Measurements from ENCODE around the gene CGAS. TPM values are rescaled to one million over a fixed set of nuclear protein-coding genes. Genes with fewer than 3 reads are reported as not detected.
"Not testable (repeated sequence)": the region's sequence is repeated elsewhere in the genome, so short reads cannot be mapped to it uniquely, and the experiment has no call there.

The CGAS gene
- total RNA-seq, 4 donors from 2014 or later: 0.49 to 1.6 (median 1.2) TPM

- no peak for TF ChIP-seq POLR2A (IDR thresholded peaks at IDR 0.05)
- no peak for TF ChIP-seq CTCF (IDR thresholded peaks at IDR 0.05 in 4 of 5, conservative IDR thresholded peaks at IDR 0.05 in 1 of 5)
- Histone ChIP-seq H3K27me3 (no peaks in the 10 kb centered on the region), H3K9me3 (no peaks in the 10 kb centered on the region), H3K27ac (no peak overlapping the region), H3K36me3 (peaks cover 0 to 96% of the 10 kb centered on the region in 2 donors), H3K4me3 (no peak overlapping the region), H3K4me1 (no peaks in the 10 kb centered on the region)
- ATAC-seq: no peak
- DNase-seq: no peak
- intact Hi-C loops (cut with DNase I; ENCODE audit: low total_unique reads): no loop called here
- in situ Hi-C loops (cut with MboI; ENCODE audit: low sequenced_read_pairs in 4 of 4): no loop called here
Measured at GRCh38 chr6:73471686-73472290, 19.7 kb upstream of the CGAS start.

GRCh38 chr6:73461537-73462350, 9.6 kb upstream of the CGAS start, which contains the start of gene MTO1:
Gene MTO1, plus strand, starts transcription at chr6:73461737. Its CDS starts 118 bp downstream, at chr6:73461855.
- peak within 1 kb of the TSS; percentile 80 to 100 (median 92) for H3K4me3 ChIP-seq
- in situ Hi-C loops (cut with MboI; ENCODE audit: low sequenced_read_pairs in 4 of 4) (no loop called here), intact Hi-C loops (cut with DNase I; ENCODE audit: low total_unique reads) (loop anchor here (5.0 kb wide), 1 partner anchor 191 kb away; the partner anchor contains the start of gene SLC17A5)
- peak; percentile 40 to 46 for TF ChIP-seq POLR2A (IDR thresholded peaks at IDR 0.05)
- no peak for TF ChIP-seq CTCF (IDR thresholded peaks at IDR 0.05 in 4 of 5, conservative IDR thresholded peaks at IDR 0.05 in 1 of 5)
- peak; percentile 99 for ATAC-seq
- peak within 1 kb of the TSS; percentile 89 to 99 (median 96) for H3K27ac ChIP-seq
- H3K4me1 ChIP-seq: peaks cover 6 to 12% of the 10 kb centered on the region in 2 donors
- no peaks in the 10 kb centered on the region for H3K27me3 ChIP-seq
- peak; percentile 82 to 89 for DNase-seq
- H3K9me3 ChIP-seq: no peaks in the 10 kb centered on the region
- H3K36me3 ChIP-seq: peaks cover 0 to 9% of the 10 kb centered on the region in 2 donors

GRCh38 chr6:73460056-73460455, 8.0 kb upstream of the CGAS start:
- in situ Hi-C loops (cut with MboI; ENCODE audit: low sequenced_read_pairs in 4 of 4) (no loop called here), intact Hi-C loops (cut with DNase I; ENCODE audit: low total_unique reads) (loop anchor here (5.0 kb wide), 1 partner anchor 192 kb away; the partner anchor contains the start of gene SLC17A5)
- no peak for ATAC-seq
- H3K27me3 ChIP-seq: no peaks in the 10 kb centered on the region
- no peaks in the 10 kb centered on the region for H3K9me3 ChIP-seq
- no peak overlapping the region for H3K27ac ChIP-seq
- H3K36me3 ChIP-seq: no peaks in the 10 kb centered on the region
- no peak for DNase-seq
- H3K4me1 ChIP-seq: peaks cover 6 to 12% of the 10 kb centered on the region in 2 donors
- H3K4me3 ChIP-seq: no peak overlapping the region
- TF ChIP-seq CTCF (IDR thresholded peaks at IDR 0.05 in 4 of 5, conservative IDR thresholded peaks at IDR 0.05 in 1 of 5) (no peak), POLR2A (IDR thresholded peaks at IDR 0.05) (no peak)

GRCh38 chr6:73459474-73459873, 7.4 kb upstream of the CGAS start:
- in situ Hi-C loops (cut with MboI; ENCODE audit: low sequenced_read_pairs in 4 of 4); H3K27ac ChIP-seq; intact Hi-C loops (cut with DNase I; ENCODE audit: low total_unique reads); H3K27me3 ChIP-seq; ATAC-seq; H3K36me3 ChIP-seq; H3K4me3 ChIP-seq; DNase-seq; H3K9me3 ChIP-seq: not testable (repeated sequence)
- peaks cover 6 to 12% of the 10 kb centered on the region in 2 donors for H3K4me1 ChIP-seq
